ENCODE data around the gene RHEBL1. TPM values are rescaled to one million over a fixed set of nuclear protein-coding genes. Genes with fewer than 3 reads are reported as not detected.

Gene RHEBL1
- total and polyA plus RNA-seq, 4 donors, result 0.29 to 1.2 (median 0.36) TPM; not detected in 1

GRCh38 chr12:49061157-49061650, 8.6 kb downstream of the RHEBL1 start:
- DNase-seq (ENCODE audit: low spot score), result no peak

GRCh38 chr12:49060237-49061156, 9.3 kb downstream of the RHEBL1 start, which contains the start of gene KMT2D:
Gene KMT2D, minus strand, starts transcription at chr12:49060794. Its CDS starts 5,470 bp downstream, at chr12:49055324.
- WGBS, result under 1% methylated on average over 74 of the region's 74 CpGs
- H3K4me1 ChIP-seq (ENCODE audit: control insufficient read depth in 4 of 4, insufficient read depth in 4 of 4, low read length in 3 of 4), result peaks cover 9 to 60% (median 55%) of the 10 kb centered on the region in 4 donors

More at GRCh38 chr12:49061157-49061650, 8.6 kb downstream of the RHEBL1 start:
- Histone ChIP-seq H3K27me3 (ENCODE audit: control insufficient read depth in 4 of 4, insufficient read depth in 4 of 4, low read length in 3 of 4) (no peaks in the 10 kb centered on the region), H3K9me3 (ENCODE audit: control insufficient read depth in 4 of 4, low read length in 3 of 4) (no peaks in the 10 kb centered on the region), H3K4me1 (ENCODE audit: control insufficient read depth in 4 of 4, insufficient read depth in 4 of 4, low read length in 3 of 4) (peaks cover 5 to 53% (median 48%) of the 10 kb centered on the region in 4 donors), H3K4me3 (ENCODE audit: low read depth in 1 of 3, low read length in 3 of 3) (peak overlapping the region; percentile 55 to 92 (median 91)), H3K9ac (ENCODE audit: low read depth in 1 of 2, low read length in 2 of 2) (peak overlapping the region; percentile 25 to 58), H3K27ac (ENCODE audit: low read depth in 1 of 2, low read length in 2 of 2) (peak overlapping the region; percentile 95), H3K36me3 (ENCODE audit: control insufficient read depth in 4 of 4, insufficient read depth in 3 of 4, low read depth in 1 of 4, low read length in 3 of 4) (no peaks in the 10 kb centered on the region)
- WGBS, result 8% methylated on average over 16 of the region's 16 CpGs
- TF ChIP-seq RXRA (IDR thresholded peaks at IDR 0.05) (no peak), NR2F2 (IDR thresholded peaks at IDR 0.05) (no peak), ATF3 (IDR thresholded peaks at IDR 0.05) (no peak), FOXA2 (IDR thresholded peaks at IDR 0.05) (no peak), MAX (IDR thresholded peaks at IDR 0.05) (no peak), TAF1 (conservative IDR thresholded peaks at IDR 0.05) (no peak), GABPA (IDR thresholded peaks at IDR 0.05 in 1 of 2, conservative IDR thresholded peaks at IDR 0.05 in 1 of 2) (no peak)

More at GRCh38 chr12:49060237-49061156, 9.3 kb downstream of the RHEBL1 start, which contains the start of gene KMT2D:
- H3K27me3 ChIP-seq (ENCODE audit: control insufficient read depth in 4 of 4, insufficient read depth in 4 of 4, low read length in 3 of 4), result no peaks in the 10 kb centered on the region
- peak within 1 kb of the TSS; percentile 95 for H3K27ac ChIP-seq (ENCODE audit: low read depth in 1 of 2, low read length in 2 of 2)
- no peaks in the 10 kb centered on the region for H3K36me3 ChIP-seq (ENCODE audit: control insufficient read depth in 4 of 4, insufficient read depth in 3 of 4, low read depth in 1 of 4, low read length in 3 of 4)
- H3K9ac ChIP-seq (ENCODE audit: low read depth in 1 of 2, low read length in 2 of 2), result peak within 1 kb of the TSS; percentile 58 to 84
- TF ChIP-seq RAD21 (IDR thresholded peaks at IDR 0.05) (no peak), JUND (IDR thresholded peaks at IDR 0.05) (no peak), REST (IDR thresholded peaks at IDR 0.05) (peak; percentile 62), HNF4A (conservative IDR thresholded peaks at IDR 0.05) (no peak), TAF1 (conservative IDR thresholded peaks at IDR 0.05) (peak; percentile 31), ZBTB33 (IDR thresholded peaks at IDR 0.05) (no peak), ATF3 (IDR thresholded peaks at IDR 0.05) (peak; percentile 60), YY1 (IDR thresholded peaks at IDR 0.05) (peak; percentile 97), EGR1 (IDR thresholded peaks at IDR 0.05; ENCODE audit: low read depth in 2 of 2) (peak in 1 of 2 donors; percentile 73), SP1 (IDR thresholded peaks at IDR 0.05) (peak; percentile 46), FOXA1 (IDR thresholded peaks at IDR 0.05) (no peak), NR2F2 (IDR thresholded peaks at IDR 0.05) (peak; percentile 50), RXRA (IDR thresholded peaks at IDR 0.05) (peak; percentile 40 to 51), GABPA (IDR thresholded peaks at IDR 0.05 in 1 of 2, conservative IDR thresholded peaks at IDR 0.05 in 1 of 2) (peak in 1 of 2 donors; percentile 63), CTCF (IDR thresholded peaks at IDR 0.05; ENCODE audit: low read depth, low read length, missing input control) (peak; percentile 24), MAX (IDR thresholded peaks at IDR 0.05) (peak; percentile 77), FOXA2 (IDR thresholded peaks at IDR 0.05) (no peak), HNF4G (IDR thresholded peaks at IDR 0.05) (no peak)
- H3K4me3 ChIP-seq (ENCODE audit: low read depth in 1 of 3, low read length in 3 of 3), result peak within 1 kb of the TSS; percentile 55 to 92 (median 91)
- DNase-seq (ENCODE audit: low spot score), result peak; percentile 91
- no peaks in the 10 kb centered on the region for H3K9me3 ChIP-seq (ENCODE audit: control insufficient read depth in 4 of 4, low read length in 3 of 4)
